ENCODE results near the gene TPD52L2. TPM values are rescaled to one million over a fixed set of nuclear protein-coding genes. Genes with fewer than 3 reads are reported as not detected.

TPD52L2 gene
- total RNA-seq, 6 donors from 2014 or later, result 64.2 to 103 (median 79.4) TPM

DNA sequence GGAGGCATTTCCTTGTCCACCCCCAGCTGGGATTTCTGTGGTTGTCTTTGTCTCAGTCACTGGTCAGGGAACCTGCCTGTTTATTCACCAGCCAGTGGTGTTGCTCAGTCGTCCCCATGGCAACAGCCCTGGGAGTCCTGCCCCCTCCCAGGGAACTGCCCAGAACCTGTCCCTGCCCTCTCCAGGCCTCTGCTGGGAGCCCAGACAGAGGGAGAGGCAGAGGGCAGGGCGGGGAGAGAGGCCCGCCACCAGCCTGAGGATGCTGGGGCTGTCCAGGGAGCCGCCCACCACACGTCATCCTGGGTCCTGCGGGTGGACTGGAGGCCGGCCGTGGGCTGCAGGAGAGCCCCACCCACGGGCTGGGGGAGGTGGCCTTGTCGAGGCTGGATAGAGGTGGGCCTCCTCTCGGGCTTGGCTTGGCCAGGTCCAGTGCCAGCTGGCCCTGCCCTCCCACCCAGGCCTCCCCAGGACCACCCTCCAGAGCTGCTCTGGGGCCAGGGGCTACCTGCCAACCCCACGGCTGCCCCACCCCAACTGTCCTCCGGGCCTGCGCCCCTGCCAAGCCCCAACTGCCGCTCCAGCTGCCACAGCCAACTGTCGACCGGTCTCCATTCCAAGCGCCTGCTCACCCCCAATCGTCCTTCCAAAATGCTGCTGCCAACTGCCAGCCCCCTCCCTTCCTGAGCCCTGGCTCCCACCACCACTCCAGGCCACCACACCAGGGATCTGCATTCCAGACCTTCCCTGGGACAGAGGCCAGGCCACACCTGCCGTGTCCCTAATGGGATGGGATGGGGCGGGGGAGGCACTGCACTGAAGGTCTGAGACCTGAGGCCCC is 29.8 kb upstream of the TPD52L2 start:
- Histone ChIP-seq H3K27ac (peak overlapping the region; percentile 19 to 82 (median 48)), H3K36me3 (no peaks in the 10 kb centered on the region), H3K9me3 (no peaks in the 10 kb centered on the region), H3K27me3 (no peaks in the 10 kb centered on the region), H3K4me3 (no peak overlapping the region), H3K4me1 (peaks cover 25 to 43% (median 30%) of the 10 kb centered on the region in 4 donors)
- ATAC-seq (ENCODE audit: low FRiP score in 2 of 2) (peak; percentile 90 to 94), DNase-seq (peak; percentile 87 to 95)
- WGBS, 2 donors, result 0 to 66% methylated on average over 1 to 20 of the region's 21 CpGs
- TF ChIP-seq EP300 (IDR thresholded peaks at IDR 0.05) (no peak), POLR2AphosphoS5 (IDR thresholded peaks at IDR 0.05) (peak in 1 of 2 donors; percentile 44)

- no peaks in the 10 kb centered on the region for H3K36me3 ChIP-seq
- H3K27me3 ChIP-seq, result no peaks in the 10 kb centered on the region
- ATAC-seq (ENCODE audit: low FRiP score in 2 of 2), result no peak
- H3K27ac ChIP-seq, result peak overlapping the region in 1 of 4 donors; percentile 30
- TF ChIP-seq POLR2A (IDR thresholded peaks at IDR 0.05), result no peak
- TF ChIP-seq POLR2AphosphoS5 (IDR thresholded peaks at IDR 0.05), result no peak
- TF ChIP-seq, protein P1, sequence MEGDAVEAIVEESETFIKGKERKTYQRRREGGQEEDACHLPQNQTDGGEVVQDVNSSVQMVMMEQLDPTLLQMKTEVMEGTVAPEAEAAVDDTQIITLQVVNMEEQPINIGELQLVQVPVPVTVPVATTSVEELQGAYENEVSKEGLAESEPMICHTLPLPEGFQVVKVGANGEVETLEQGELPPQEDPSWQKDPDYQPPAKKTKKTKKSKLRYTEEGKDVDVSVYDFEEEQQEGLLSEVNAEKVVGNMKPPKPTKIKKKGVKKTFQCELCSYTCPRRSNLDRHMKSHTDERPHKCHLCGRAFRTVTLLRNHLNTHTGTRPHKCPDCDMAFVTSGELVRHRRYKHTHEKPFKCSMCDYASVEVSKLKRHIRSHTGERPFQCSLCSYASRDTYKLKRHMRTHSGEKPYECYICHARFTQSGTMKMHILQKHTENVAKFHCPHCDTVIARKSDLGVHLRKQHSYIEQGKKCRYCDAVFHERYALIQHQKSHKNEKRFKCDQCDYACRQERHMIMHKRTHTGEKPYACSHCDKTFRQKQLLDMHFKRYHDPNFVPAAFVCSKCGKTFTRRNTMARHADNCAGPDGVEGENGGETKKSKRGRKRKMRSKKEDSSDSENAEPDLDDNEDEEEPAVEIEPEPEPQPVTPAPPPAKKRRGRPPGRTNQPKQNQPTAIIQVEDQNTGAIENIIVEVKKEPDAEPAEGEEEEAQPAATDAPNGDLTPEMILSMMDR (IDR thresholded peaks at IDR 0.05), result no peak
- TF ChIP-seq EP300 (IDR thresholded peaks at IDR 0.05), result no peak
- DNase-seq, result no peak
- H3K9me3 ChIP-seq, result no peaks in the 10 kb centered on the region
- peaks cover 25 to 36% (median 27%) of the 10 kb centered on the region in 4 donors for H3K4me1 ChIP-seq
- 88 to 90% methylated on average over 17 to 23 of the region's 27 CpGs for WGBS, 2 donors
- no peak overlapping the region for H3K4me3 ChIP-seq
Observed at GRCh38 chr20:63836458-63837344, 28.4 kb upstream of the TPD52L2 start.

GRCh38 chr20:63837479-63837878 is 27.6 kb upstream of the TPD52L2 start:
- DNase-seq, result no peak
- Histone ChIP-seq H3K4me1 (peaks cover 17 to 28% (median 21%) of the 10 kb centered on the region in 4 donors), H3K9me3 (no peaks in the 10 kb centered on the region), H3K27ac (no peak overlapping the region), H3K27me3 (no peaks in the 10 kb centered on the region), H3K36me3 (no peaks in the 10 kb centered on the region), H3K4me3 (no peak overlapping the region)
- 45 to 58% methylated on average over 8 of the region's 8 CpGs for WGBS, 2 donors
- no peak for ATAC-seq (ENCODE audit: low FRiP score in 2 of 2)
- TF ChIP-seq POLR2AphosphoS5 (IDR thresholded peaks at IDR 0.05) (no peak), POLR2A (IDR thresholded peaks at IDR 0.05) (no peak), EP300 (IDR thresholded peaks at IDR 0.05) (no peak)
- TF ChIP-seq, protein P1 (IDR thresholded peaks at IDR 0.05), result no peak

DNA sequence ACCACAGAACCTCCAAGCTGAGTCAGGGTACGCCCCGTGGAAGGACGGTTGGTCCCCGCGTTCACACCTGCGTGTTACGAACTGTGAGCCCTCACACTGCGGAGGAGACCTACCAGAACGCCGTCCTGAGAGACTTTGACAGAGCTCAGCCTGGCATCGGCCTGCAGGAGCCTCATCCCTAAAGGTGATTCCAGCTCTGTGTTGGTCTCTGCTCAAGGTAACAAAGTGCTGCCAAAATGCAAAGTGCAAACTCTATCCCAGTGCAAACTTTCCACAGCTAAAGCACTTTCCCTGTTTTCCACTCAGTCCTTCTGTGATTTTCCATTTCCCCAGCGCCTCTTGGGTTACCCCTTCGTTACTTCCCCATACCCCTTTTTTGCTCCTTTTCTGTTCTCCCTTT is 25.4 kb upstream of the TPD52L2 start:
- no peaks in the 10 kb centered on the region for H3K9me3 ChIP-seq
- no peak for DNase-seq
- ATAC-seq (ENCODE audit: low FRiP score in 2 of 2), result no peak
- H3K27ac ChIP-seq, result no peak overlapping the region
- H3K4me1 ChIP-seq, result peaks cover 5 to 22% (median 9%) of the 10 kb centered on the region in 4 donors
- H3K4me3 ChIP-seq, result no peak overlapping the region
- 81 to 93% methylated on average over 12 to 13 of the region's 13 CpGs for WGBS, 2 donors
- H3K36me3 ChIP-seq, result no peaks in the 10 kb centered on the region
- no peaks in the 10 kb centered on the region for H3K27me3 ChIP-seq
- no peak for TF ChIP-seq POLR2AphosphoS5 (IDR thresholded peaks at IDR 0.05)
- TF ChIP-seq, protein P1 (IDR thresholded peaks at IDR 0.05), result no peak
- TF ChIP-seq EP300 (IDR thresholded peaks at IDR 0.05), result no peak
- TF ChIP-seq POLR2A (IDR thresholded peaks at IDR 0.05), result no peak

- H3K27ac ChIP-seq, result no peak overlapping the region
- H3K4me3 ChIP-seq, result no peak overlapping the region
- H3K4me1 ChIP-seq, result peaks cover 5 to 22% (median 12%) of the 10 kb centered on the region in 4 donors
- H3K36me3 ChIP-seq, result no peaks in the 10 kb centered on the region
- DNase-seq (no peak), ATAC-seq (ENCODE audit: low FRiP score in 2 of 2) (no peak)
- no peaks in the 10 kb centered on the region for H3K27me3 ChIP-seq
- 87 to 92% methylated on average over 5 to 11 of the region's 11 CpGs for WGBS, 2 donors
- TF ChIP-seq POLR2AphosphoS5 (IDR thresholded peaks at IDR 0.05) (no peak), EP300 (IDR thresholded peaks at IDR 0.05) (no peak), POLR2A (IDR thresholded peaks at IDR 0.05) (no peak)
- TF ChIP-seq, protein P1 (IDR thresholded peaks at IDR 0.05), result no peak
- H3K9me3 ChIP-seq, result no peaks in the 10 kb centered on the region
Observed at GRCh38 chr20:63840405-63840828, 24.7 kb upstream of the TPD52L2 start.
